A673 (cell line): ENCODE measurements around the gene CTNNA3. TPM values are rescaled to one million over a fixed set of nuclear protein-coding genes. Genes with fewer than 3 reads are reported as not detected.

Experiments
- BruUV-seq: library from RNA; stranded (reverse); fragments of 400-500 nt; replicated peaks from 2 replicates; lab custom pipeline; 2021; lab: Mats Ljungman, UMichigan
- CTCF ChIA-PET: fragments of 300-600 bp; sonication (Branson Sonifier 250); formaldehyde crosslinking; loops from one replicate; lab custom pipeline; 2022; ENCODE audit warnings: antibody characterized with exemption; lab: Charles Lee
- POLR2A ChIA-PET: fragments of 300-600 bp; sonication (Branson Sonifier 250); formaldehyde crosslinking; loops from one replicate; lab custom pipeline; 2022; ENCODE audit warnings: antibody characterized with exemption; ENCODE audit not compliant: low non-redundant PET; lab: Charles Lee
- DNase-seq: peaks from one replicate; pipeline ENCODE4 v3.0.0-alpha.2; 2015; ENCODE audit warnings: low spot score
- H3K27ac ChIP-seq: fragments of 200-600 bp; sonication (generic); 2 replicates; pipeline ENCODE4 v1.5.1; 2016; ENCODE audit warnings: mixed run types, low read depth, mild to moderate bottlenecking, mixed read lengths, antibody characterized with exemption, low read length; ENCODE audit not compliant: poor library complexity, severe bottlenecking
- H3K27me3 ChIP-seq: fragments of 200-600 bp; sonication (generic); replicated peaks from 2 replicates; pipeline ENCODE4 v1.6.1; 2017; ENCODE audit warnings: mixed run types, low read depth, mild to moderate bottlenecking, mixed read lengths, antibody characterized with exemption, low read length; ENCODE audit not compliant: insufficient read depth, poor library complexity
- H3K36me3 ChIP-seq: fragments of 200-600 bp; sonication (generic); 2 replicates; pipeline ENCODE4 v1.6.1; 2016; ENCODE audit warnings: mixed run types, mild to moderate bottlenecking, mixed read lengths, antibody characterized with exemption, low read length; ENCODE audit not compliant: insufficient read depth, poor library complexity, severe bottlenecking
- H3K4me1 ChIP-seq: fragments of 200-600 bp; sonication (generic); 2 replicates; pipeline ENCODE4 v1.6.1; 2017; ENCODE audit warnings: mixed run types, mild to moderate bottlenecking, mixed read lengths, antibody characterized with exemption, low read length; ENCODE audit not compliant: insufficient read depth, poor library complexity, severe bottlenecking
- H3K4me3 ChIP-seq: fragments of 200-600 bp; sonication (generic); 2 replicates; pipeline ENCODE4 v1.5.1; 2016; ENCODE audit warnings: low read depth, mixed run types, mild to moderate bottlenecking, mixed read lengths, low read length; ENCODE audit not compliant: poor library complexity, severe bottlenecking
- H3K9me3 ChIP-seq: fragments of 200-600 bp; sonication (generic); 2 replicates; pipeline ENCODE4 v1.6.1; 2016; ENCODE audit warnings: mixed run types, low read depth, mild to moderate bottlenecking, mixed read lengths, antibody characterized with exemption, low read length; ENCODE audit not compliant: poor library complexity, severe bottlenecking
- EZH2 ChIP-seq: fragments of 200-600 bp; sonication (generic); IDR thresholded peaks from 2 replicates; pipeline ENCODE4 v1.6.1; 2017; ENCODE audit warnings: borderline replicate concordance, low read depth, mild to moderate bottlenecking, mixed read lengths, antibody characterized with exemption, low read length; ENCODE audit not compliant: poor library complexity, severe bottlenecking
- intact Hi-C: fragments of 100-400 bp; cut with micrococcal nuclease; formaldehyde crosslinking; loops from one replicate; pipeline ENCODE4 v1.10.0; 2022; ENCODE audit not compliant: unreplicated experiment
- total RNA-seq: library from RNA; stranded (reverse); gene quantifications from 2 replicates; pipeline ENCODE4 v1.2.3, GENCODE V29; 2021
- TF ChIP-seq, protein P1 (sequence below): fragments of 300-800, 200-600 bp; sonication (generic); conservative IDR thresholded peaks from 2 replicates; pipeline ENCODE4 v1.5.1; 2017; ENCODE audit warnings: low read depth, mild to moderate bottlenecking, antibody characterized with exemption, low read length, moderate library complexity, mixed read lengths

Gene CTNNA3
- total RNA-seq, 1 experiment from 2014 or later: not detected

DNA sequence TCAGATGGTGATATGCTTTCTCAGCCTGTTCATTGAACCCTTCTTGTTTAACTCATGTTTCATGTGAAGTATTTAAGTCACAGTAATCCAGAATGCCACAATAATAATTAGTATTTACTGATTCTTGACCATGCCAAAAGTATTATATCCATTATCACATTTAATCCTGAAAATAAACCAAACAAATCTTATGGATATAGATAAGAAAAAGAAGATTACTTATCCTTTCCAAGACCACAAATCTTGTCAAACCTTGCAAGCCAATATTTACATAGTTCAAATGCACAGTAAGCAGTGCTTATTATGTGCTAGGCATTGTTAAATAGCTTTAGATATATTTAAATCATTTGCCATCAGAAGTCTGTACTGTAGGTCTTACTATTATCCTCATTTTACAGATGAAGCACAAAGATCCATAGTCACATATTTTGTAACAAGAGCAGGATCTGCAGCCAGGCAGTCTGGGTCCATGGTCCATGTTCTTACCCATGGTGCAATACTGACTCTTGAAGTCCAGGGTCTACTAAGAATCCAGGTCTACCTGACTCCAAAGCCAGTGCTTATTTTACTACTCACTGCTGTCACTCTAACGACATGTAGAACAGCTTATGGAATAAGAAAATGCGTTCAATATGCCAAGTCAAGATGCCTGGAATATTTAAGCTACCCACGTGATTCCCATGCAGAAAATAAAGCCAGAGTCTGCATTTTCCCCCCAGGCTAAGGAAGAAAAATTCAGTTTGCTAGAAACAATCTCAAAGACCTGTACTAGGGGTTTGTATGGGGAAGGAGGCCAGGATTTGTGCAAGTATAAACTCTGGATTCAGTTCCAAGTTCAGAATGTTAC lies 1755.0 kb downstream of the CTNNA3 start:
- H3K4me1 ChIP-seq: no peaks in the 10 kb centered on the region
- TF ChIP-seq, protein P1, sequence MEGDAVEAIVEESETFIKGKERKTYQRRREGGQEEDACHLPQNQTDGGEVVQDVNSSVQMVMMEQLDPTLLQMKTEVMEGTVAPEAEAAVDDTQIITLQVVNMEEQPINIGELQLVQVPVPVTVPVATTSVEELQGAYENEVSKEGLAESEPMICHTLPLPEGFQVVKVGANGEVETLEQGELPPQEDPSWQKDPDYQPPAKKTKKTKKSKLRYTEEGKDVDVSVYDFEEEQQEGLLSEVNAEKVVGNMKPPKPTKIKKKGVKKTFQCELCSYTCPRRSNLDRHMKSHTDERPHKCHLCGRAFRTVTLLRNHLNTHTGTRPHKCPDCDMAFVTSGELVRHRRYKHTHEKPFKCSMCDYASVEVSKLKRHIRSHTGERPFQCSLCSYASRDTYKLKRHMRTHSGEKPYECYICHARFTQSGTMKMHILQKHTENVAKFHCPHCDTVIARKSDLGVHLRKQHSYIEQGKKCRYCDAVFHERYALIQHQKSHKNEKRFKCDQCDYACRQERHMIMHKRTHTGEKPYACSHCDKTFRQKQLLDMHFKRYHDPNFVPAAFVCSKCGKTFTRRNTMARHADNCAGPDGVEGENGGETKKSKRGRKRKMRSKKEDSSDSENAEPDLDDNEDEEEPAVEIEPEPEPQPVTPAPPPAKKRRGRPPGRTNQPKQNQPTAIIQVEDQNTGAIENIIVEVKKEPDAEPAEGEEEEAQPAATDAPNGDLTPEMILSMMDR: no peak
- TF ChIP-seq EZH2: no peak
- no TSS peak for BruUV-seq
- CTCF ChIA-PET: no interaction called here
- DNase-seq: no peak
- H3K36me3 ChIP-seq: no peaks in the 10 kb centered on the region
- H3K27me3 ChIP-seq: no peaks in the 10 kb centered on the region
- no peak overlapping the region for H3K27ac ChIP-seq
- intact Hi-C loops: loop anchor here (10.0 kb wide), 1 partner anchor 64 kb away; no protein-coding TSS in a partner anchor
- peaks cover 5% of the 10 kb centered on the region for H3K9me3 ChIP-seq
- no peak overlapping the region for H3K4me3 ChIP-seq
- POLR2A ChIA-PET: no interaction called here

DNA sequence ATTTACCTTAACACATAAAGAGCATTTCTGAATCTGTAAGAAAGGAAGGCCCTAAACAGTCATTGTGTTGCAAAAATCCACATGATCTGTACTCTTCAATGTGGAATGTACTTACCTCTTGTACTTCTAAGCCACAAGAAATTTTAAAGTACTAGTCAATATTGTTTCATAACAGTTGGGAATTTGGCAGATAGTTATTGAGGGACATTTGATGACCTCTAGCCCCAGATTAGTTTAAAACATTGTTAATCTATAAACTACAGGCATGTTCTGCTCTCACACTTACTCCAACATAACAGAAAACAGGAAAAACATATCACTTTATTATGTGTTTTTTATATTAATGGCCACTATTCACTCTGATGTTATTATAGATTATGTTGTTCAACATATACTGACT lies 1755.9 kb downstream of the CTNNA3 start:
- Histone ChIP-seq H3K4me1 (no peaks in the 10 kb centered on the region), H3K27me3 (no peaks in the 10 kb centered on the region), H3K9me3 (no peaks in the 10 kb centered on the region), H3K36me3 (no peaks in the 10 kb centered on the region), H3K4me3 (no peak overlapping the region), H3K27ac (no peak overlapping the region)
- BruUV-seq: no TSS peak
- ChIA-PET POLR2A (no interaction called here), CTCF (no interaction called here)
- no peak for TF ChIP-seq EZH2
- intact Hi-C loops: loop anchor here (10.0 kb wide), 1 partner anchor 65 kb away; no protein-coding TSS in a partner anchor
- DNase-seq: no peak

DNA sequence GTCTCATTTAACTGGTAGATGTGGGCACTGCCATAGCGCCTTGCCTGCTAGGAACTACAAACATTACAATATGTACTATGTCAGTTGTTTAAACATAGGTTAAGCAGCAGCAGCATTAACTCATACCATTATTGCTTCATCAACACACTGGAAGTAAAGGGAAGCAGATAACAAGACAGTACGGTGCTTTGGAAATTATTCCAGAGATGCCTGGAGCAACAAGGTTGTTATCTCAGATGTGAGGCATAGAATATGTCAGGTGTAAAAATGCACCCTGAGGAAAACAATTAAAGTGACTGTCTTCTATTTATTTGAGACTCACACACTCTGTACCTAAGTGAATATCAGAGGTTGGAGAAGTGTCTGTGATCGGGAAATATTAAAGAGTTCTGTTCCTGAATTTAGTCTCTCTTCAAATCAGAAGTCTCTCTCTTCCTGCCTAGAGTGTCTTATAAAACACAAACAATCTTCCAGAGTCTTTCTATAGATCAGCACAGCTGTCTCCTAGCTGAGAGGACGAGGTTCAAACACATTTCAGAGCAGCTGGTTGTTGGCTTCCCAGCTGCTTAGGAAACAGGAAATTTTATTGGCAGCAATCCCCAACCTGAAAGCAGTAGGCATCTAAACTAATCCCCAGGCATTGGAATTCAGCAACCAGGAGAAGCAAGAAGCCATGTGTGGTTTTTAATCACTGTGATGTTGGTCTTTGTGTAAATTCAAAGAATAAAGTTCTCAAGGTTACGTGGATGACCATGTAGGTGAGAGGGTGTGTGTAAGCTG lies 1764.5 kb downstream of the CTNNA3 start:
- Histone ChIP-seq H3K9me3 (no peaks in the 10 kb centered on the region), H3K27ac (no peak overlapping the region), H3K36me3 (no peaks in the 10 kb centered on the region), H3K4me3 (no peak overlapping the region), H3K27me3 (no peaks in the 10 kb centered on the region), H3K4me1 (no peaks in the 10 kb centered on the region)
- BruUV-seq: no TSS peak
- CTCF ChIA-PET: no interaction called here
- POLR2A ChIA-PET: no interaction called here
- intact Hi-C loops: no loop called here
- no peak for DNase-seq
- TF ChIP-seq, protein P1: no peak
- TF ChIP-seq EZH2: no peak
